Cardiac fibroblast (primary cell): ENCODE measurements around the gene ARF6.
"Not testable (repeated sequence)": the region's sequence is repeated elsewhere in the genome, so short reads cannot be mapped to it uniquely, and the experiment has no call there.

Experiments used
- DNase-seq, 2 donors: peaks; one replicate each; pipeline versions ENCODE4 v3.0.0 to v3.0.0-alpha.2; 2010; ENCODE audit warnings: low read depth in 2 of 2
- H3K4me3 ChIP-seq, 2 donors: replicated peaks in 1 of 2; 1 replicate in 1 of 2; 2 replicates in 1 of 2; pipeline ENCODE4 v1.5.1; 2011; ENCODE audit warnings: low read depth in 2 of 2, low read length in 2 of 2, mild to moderate bottlenecking in 2 of 2, moderate library complexity in 1 of 2
- CTCF ChIP-seq: IDR thresholded peaks from one replicate; pipeline ENCODE4 v1.5.1; 2011; ENCODE audit warnings: low read depth, mild to moderate bottlenecking, low read length, inconsistent platforms

ARF6 gene

DNA sequence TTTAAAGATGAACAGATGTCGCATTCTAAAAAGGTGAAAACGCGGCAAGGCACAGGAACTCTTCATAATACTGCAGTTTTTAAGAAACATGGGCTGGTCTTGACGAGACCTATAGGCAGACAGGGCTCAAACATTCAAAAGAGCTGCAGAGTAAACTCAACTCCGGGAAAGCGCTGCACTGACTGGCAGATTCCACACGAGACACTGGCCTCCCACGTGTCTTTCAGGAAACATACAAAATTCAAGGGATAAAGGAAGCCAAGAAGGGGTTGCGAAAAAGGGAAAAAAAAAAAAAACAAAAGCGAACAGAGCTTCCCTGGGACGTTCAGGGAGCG is 614 bp upstream of the ARF6 start:
- no peak for TF ChIP-seq CTCF
- peak overlapping the region; percentile 61 to 92 for H3K4me3 ChIP-seq
- DNase-seq, result peak; percentile 89 to 94

GRCh38 chr14:49893309-49894213 is 679 bp downstream of the ARF6 start:
- TF ChIP-seq CTCF, result no peak
- H3K4me3 ChIP-seq, result peak overlapping the region; percentile 89 to 92

DNA sequence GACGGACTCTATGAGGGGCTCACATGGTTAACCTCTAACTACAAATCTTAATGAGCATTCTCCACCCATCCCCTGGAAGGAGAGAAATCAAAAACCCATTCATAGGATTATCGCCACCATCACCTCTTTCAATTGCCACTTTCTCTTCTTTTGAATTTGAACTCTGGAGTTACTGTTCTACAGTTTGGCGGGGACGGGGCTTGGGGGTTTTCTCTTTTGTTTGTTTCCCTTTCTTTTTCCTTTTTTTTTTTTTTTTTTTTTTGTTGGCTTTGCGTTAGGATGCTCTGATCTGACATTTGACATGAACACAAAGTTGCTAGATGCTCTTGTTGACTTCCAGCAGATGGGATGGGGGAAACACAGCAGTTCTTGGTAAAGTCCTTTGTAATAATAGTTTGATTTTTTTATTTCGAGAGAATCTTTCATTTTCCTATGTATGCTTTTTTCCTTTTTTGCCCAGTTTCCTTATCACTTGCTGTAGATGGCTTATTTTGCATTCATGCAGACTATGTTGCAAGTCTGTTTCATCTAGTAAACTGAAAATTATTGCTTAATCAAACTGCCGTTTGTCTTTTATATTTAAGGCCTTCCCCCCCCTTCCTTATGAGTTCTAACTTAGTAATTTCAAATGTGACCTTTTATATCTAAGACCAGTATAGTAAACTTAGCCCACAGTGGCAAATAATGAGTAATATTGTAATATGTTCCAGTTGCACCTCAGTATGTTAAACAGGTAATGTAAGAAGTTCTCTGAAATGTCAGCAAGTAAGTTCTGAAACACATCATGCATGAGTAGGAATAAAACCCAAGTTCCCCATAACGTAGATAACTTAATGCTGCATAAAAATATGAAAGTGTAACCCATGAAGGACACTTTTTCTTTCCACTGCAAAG is 1.6 kb downstream of the ARF6 start:
- DNase-seq, result not testable (repeated sequence)
- H3K4me3 ChIP-seq, result peak overlapping the region; percentile 89 to 92

More at GRCh38 chr14:49893309-49894213, 679 bp downstream of the ARF6 start:
- DNase-seq, result peak; percentile 46 to 55

DNA sequence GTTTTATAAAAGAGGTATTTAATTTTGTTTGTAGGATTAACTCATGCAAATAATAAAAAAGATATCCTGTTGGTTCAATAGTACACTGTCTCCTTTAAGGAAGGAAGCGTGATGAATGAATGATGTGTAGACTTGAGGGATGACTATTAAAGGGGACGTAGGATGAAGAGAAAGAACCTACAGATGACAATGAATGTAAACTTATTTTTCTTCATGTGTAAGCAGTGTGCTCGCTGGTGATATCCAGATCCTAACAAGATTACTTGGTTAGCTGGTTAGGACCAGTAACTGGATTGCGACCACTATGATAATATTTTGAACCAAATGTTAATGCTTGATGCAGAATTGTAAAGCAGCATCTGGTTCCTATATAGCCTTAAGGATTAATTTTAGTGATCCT is 2.6 kb downstream of the ARF6 start:
- peak in 1 of 2 donors; percentile 51 for DNase-seq
- H3K4me3 ChIP-seq, result peak overlapping the region; percentile 18 to 92
- no peak for TF ChIP-seq CTCF

DNA sequence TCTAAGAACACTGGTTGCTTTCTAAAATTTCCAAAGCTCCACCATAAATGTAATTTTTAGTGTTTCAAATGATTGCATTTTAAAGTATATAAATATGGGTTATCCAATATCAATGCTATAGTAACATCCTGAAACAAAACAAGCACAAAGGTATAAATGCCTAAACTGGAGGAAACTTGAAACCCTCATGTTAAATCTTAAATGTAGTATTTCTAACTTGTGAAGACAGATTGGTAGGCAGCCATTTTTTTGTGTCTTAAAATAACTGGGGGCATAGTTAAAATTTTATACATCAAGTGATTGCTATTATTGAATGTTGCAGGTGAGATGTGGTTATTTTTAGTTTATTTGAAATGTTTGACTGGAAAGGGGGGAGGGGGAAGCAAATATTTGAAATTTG is 3.4 kb downstream of the ARF6 start:
- not testable (repeated sequence) for DNase-seq
- peak overlapping the region; percentile 18 to 92 for H3K4me3 ChIP-seq

DNA sequence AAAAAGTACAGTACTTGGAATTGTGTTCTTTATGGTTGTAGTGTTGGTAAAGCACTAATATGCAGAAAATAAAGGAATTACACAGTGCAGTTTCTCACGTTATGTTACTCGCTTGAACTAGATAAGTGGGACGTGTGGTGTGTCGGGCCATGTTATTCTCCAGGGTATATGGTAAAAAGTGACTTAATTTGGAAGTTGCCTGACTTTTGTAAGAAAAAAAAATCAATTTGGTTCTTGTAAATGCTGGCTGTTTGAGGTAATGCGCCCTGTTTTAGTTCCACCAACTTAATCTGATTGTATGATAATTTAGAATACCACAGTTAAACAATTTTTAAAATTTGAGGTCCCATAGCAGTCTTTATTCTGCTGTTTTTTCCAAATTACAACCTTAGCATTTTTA is 4.1 kb downstream of the ARF6 start:
- peak in 1 of 2 donors; percentile 43 for DNase-seq
- peak overlapping the region; percentile 11 to 92 for H3K4me3 ChIP-seq
- no peak for TF ChIP-seq CTCF

DNA sequence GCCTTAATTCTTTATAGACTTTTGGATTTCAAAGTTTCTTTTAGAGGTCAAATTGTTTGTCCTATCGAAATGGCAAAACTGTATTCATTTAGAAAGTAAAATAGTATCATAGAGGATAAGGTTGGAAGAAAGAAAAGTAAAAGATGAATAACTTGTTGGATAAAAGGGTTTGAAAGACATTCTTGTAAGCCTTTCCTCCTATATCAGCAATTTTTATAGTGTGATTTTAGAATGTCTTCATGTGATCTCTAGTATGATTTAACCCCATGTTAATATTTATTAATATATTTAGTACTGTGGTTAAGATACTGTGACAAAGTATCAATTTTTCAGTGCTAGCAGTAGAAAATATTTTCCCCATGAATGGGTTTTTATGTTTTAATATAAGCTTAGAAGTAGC is 4.5 kb downstream of the ARF6 start:
- H3K4me3 ChIP-seq, result peak overlapping the region in 1 of 2 donors; percentile 92
- TF ChIP-seq CTCF, result no peak
- no peak for DNase-seq
